GM12801 (cell line): Measurements from ENCODE around the gene UGGT1.

Source experiments
- CTCF ChIP-seq: IDR thresholded peaks from one replicate; pipeline ENCODE4 v1.5.1; 2011; ENCODE audit warnings: control low read depth; ENCODE audit not compliant: insufficient read length; ENCODE audit errors: extremely low read depth

The UGGT1 gene

GRCh38 chr2:128108166-128108565 lies 17.2 kb downstream of the UGGT1 start:
- no peak for TF ChIP-seq CTCF

GRCh38 chr2:128109243-128109642 lies 18.2 kb downstream of the UGGT1 start:
- TF ChIP-seq CTCF = no peak

- no peak for TF ChIP-seq CTCF
These were observed 25.1 kb downstream of the UGGT1 start for GRCh38 chr2:128115921-128116623.

- TF ChIP-seq CTCF = no peak
These were observed 43.6 kb downstream of the UGGT1 start for GRCh38 chr2:128134573-128134972.

- no peak for TF ChIP-seq CTCF
These were observed 46.2 kb downstream of the UGGT1 start for GRCh38 chr2:128137094-128137616.

GRCh38 chr2:128139624-128140023 lies 48.6 kb downstream of the UGGT1 start:
- TF ChIP-seq CTCF = no peak

GRCh38 chr2:128145651-128146050 lies 54.7 kb downstream of the UGGT1 start:
- TF ChIP-seq CTCF = no peak

GRCh38 chr2:128153786-128154185 lies 62.8 kb downstream of the UGGT1 start:
- TF ChIP-seq CTCF = no peak
